K562 (cell line): Measurements from ENCODE around the gene CSNK1D. TPM values are rescaled to one million over a fixed set of nuclear protein-coding genes. Genes with fewer than 3 reads are reported as not detected.

Experiments
- BMI1 ChIP-seq: fragments of 150-350 bp; IDR thresholded peaks from 2 replicates; pipeline ENCODE4 v1.6.1; 2014; ENCODE audit warnings: low read length
- CBFB ChIP-seq: sonication (generic); formaldehyde crosslinking; IDR thresholded peaks from 2 replicates; pipeline ENCODE4 v1.4.0; 2020; ENCODE audit warnings: mild to moderate bottlenecking, missing genetic modification reagents
- CHD2 ChIP-seq: IDR thresholded peaks from 2 replicates; pipeline ENCODE4 v1.6.1; 2011; ENCODE audit warnings: low read depth, low read length
- DIDO1 ChIP-seq: fragments of 450-650 bp; IDR thresholded peaks from 2 replicates; pipeline ENCODE4 v1.6.1; 2016; ENCODE audit warnings: low read depth, missing biosample characterization, missing genetic modification characterization
- HDGF ChIP-seq: fragments of 450-650 bp; IDR thresholded peaks from 2 replicates; pipeline ENCODE4 v1.6.1; 2016
- KLF16 ChIP-seq: IDR thresholded peaks from 2 replicates; pipeline ENCODE4 v1.6.1; 2016; ENCODE audit warnings: antibody characterized with exemption
- MBD2 ChIP-seq: sonication (generic); IDR thresholded peaks from 2 replicates; pipeline ENCODE4 v1.6.1; 2016; ENCODE audit warnings: low read depth, borderline replicate concordance
- MYNN ChIP-seq, 2 experiments: sonication (generic); formaldehyde crosslinking in 1 of 2; IDR thresholded peaks; 2 replicates each; pipeline versions ENCODE4 v1.5.0 to v1.6.1; 2016 to 2020; ENCODE audit warnings: antibody characterized with exemption in 1 of 2, missing genetic modification reagents in 1 of 2
- PHTF2 ChIP-seq: fragments of 250-450 bp; sonication (Bioruptor Pico); IDR thresholded peaks from 2 replicates; pipeline ENCODE4 v1.5.0; 2021; ENCODE audit warnings: mild to moderate bottlenecking
- SAFB ChIP-seq: fragments of 200-400 bp; formaldehyde crosslinking; IDR thresholded peaks from 2 replicates; pipeline ENCODE4 v1.6.1; 2017; ENCODE audit warnings: low read depth, low read length, borderline replicate concordance
- SAP30 ChIP-seq: fragments of 200-600 bp; sonication (generic); IDR thresholded peaks from 2 replicates; pipeline ENCODE4 v1.6.1; 2012; ENCODE audit warnings: borderline replicate concordance, low read depth, mild to moderate bottlenecking, moderate library complexity, low read length, control low read depth, inconsistent platforms; ENCODE audit not compliant: insufficient read depth, poor library complexity, severe bottlenecking
- SMAD1 ChIP-seq: fragments of 150-350 bp; IDR thresholded peaks from 2 replicates; pipeline ENCODE4 v1.6.1; 2014; ENCODE audit warnings: low read length, low read depth; ENCODE audit not compliant: partially characterized antibody
- SMARCA5 ChIP-seq: fragments of 450-650 bp; IDR thresholded peaks from 2 replicates; pipeline ENCODE4 v1.6.1; 2016
- ZFP91 ChIP-seq: sonication (generic); formaldehyde crosslinking; IDR thresholded peaks from 2 replicates; pipeline ENCODE4 v1.8.0; 2022; ENCODE audit warnings: mild to moderate bottlenecking, missing genetic modification reagents
- ZNF263 ChIP-seq: sonication (generic); formaldehyde crosslinking; IDR thresholded peaks from 2 replicates; pipeline ENCODE4 v1.8.0; 2022; ENCODE audit warnings: mild to moderate bottlenecking, missing genetic modification reagents, borderline replicate concordance
- ZNF277 ChIP-seq: fragments of 250-450 bp; sonication (Bioruptor Pico); IDR thresholded peaks from 2 replicates; pipeline ENCODE4 v1.8.0; 2022; ENCODE audit warnings: inconsistent platforms, mild to moderate bottlenecking, moderate library complexity, borderline replicate concordance
- polyA plus RNA-seq, 8 experiments: library from polyadenylated mRNA; depleted of rRNA in 4 of 8; stranded (reverse) in 5 of 8; unstranded in 3 of 8; fragments of >200 nt; fragmentation: Nextera tagmentation in 2 of 8; fragmentation: Illumina TruSeq in 1 of 8; extraction: Ambion mirVana in 2 of 8; extraction: Trizol in 1 of 8; gene quantifications; 2 replicates each; pipeline versions ENCODE4 v1.2.1 to v1.2.3, GENCODE V29; 2011 to 2014; ENCODE audit warnings: inconsistent platforms in 1 of 8, missing spikeins in 1 of 8
- total RNA-seq, 7 experiments: library from RNA; depleted of rRNA in 6 of 7; stranded (reverse); fragments of >200 nt in 6 of 7; fragmentation: Illumina TruSeq in 2 of 7; extraction: Trizol in 2 of 7; gene quantifications; 2 replicates each; pipeline versions ENCODE4 v1.2.1 to v1.2.3, GENCODE V29; 2011 to 2021; ENCODE audit warnings: low replicate concordance in 1 of 7
- TF ChIP-seq, protein P1 (sequence below), 2 experiments: IDR thresholded peaks in 1 of 2; conservative IDR thresholded peaks in 1 of 2; 2 replicates each; pipeline ENCODE4 v1.6.1; 2016; ENCODE audit warnings: low read depth in 2 of 2, mild to moderate bottlenecking in 1 of 2, missing compliant biosample characterization in 1 of 2, missing genetic modification characterization in 1 of 2, moderate library complexity in 1 of 2

Gene CSNK1D
- total and polyA plus RNA-seq, 9 of the 15 experiments (the other 6 are each of a cell fraction or from before 2014, with no cell fraction given), result 6.5 to 133 (median 41.3) TPM

DNA sequence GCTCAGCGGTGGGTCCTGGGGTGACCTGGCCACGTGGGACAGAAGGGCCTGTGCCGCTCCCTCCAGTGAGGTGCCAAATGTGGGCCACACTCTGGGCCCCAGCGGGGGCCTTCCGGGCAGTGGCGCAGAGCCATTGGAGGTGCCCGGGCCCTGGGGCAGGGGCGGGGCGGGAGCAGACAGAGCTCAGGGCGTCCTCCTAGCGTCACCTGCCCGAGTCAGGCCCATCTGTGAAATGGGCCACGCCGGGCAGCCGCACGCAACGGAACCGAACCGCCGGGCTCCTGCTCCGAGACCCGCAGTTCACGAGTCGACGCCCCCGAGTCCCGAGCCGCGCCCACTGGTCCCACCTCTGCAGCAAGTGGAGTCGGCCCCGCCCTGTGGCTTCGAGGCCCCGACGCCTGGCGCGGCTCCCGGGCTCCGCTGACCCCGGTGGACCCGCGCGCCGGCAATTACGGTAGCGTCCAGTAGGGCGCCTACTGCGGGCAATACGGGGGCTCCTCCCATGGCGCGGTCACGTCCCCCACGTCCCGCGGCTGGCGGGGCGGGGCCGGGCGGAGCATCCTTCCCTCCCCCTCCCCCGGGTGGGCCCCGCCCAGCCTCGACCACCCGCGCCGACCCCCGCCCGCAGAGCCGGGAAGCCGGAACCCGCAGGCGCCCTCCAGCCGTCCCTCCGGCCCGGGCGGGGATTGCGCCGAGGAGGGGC, 42.7 kb downstream of the CSNK1D start (continued):
- TF ChIP-seq CHD2, result no peak
- no peak for TF ChIP-seq MYNN (IDR thresholded peaks at IDR 0.05)
- no peak for TF ChIP-seq MYNN (CRISPR knock-in tag; IDR thresholded peaks at IDR 0.05)
- TF ChIP-seq SAFB, result peak; percentile 51; the same call in 1 of the 2 replicates
- no peak for TF ChIP-seq KLF16
- peak; percentile 14; the same call in 1 of the 2 replicates for TF ChIP-seq MBD2
- TF ChIP-seq SMARCA5, result no peak
- no peak for TF ChIP-seq DIDO1 (tag)
- TF ChIP-seq BMI1, result no peak
- TF ChIP-seq, protein P1, sequence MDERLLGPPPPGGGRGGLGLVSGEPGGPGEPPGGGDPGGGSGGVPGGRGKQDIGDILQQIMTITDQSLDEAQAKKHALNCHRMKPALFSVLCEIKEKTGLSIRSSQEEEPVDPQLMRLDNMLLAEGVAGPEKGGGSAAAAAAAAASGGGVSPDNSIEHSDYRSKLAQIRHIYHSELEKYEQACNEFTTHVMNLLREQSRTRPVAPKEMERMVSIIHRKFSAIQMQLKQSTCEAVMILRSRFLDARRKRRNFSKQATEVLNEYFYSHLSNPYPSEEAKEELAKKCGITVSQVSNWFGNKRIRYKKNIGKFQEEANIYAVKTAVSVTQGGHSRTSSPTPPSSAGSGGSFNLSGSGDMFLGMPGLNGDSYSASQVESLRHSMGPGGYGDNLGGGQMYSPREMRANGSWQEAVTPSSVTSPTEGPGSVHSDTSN (CRISPR knock-in tag; IDR thresholded peaks at IDR 0.05; ENCODE audit: low read depth), result no peak
- TF ChIP-seq, protein P1 (tag; conservative IDR thresholded peaks at IDR 0.05; ENCODE audit: low read depth), result no peak
- no peak for TF ChIP-seq SMAD1
- no peak for TF ChIP-seq ZNF277 (CRISPR knock-in tag)
- no peak for TF ChIP-seq ZFP91 (CRISPR knock-in tag)
- peak; percentile 46; the same call in 1 of the 2 replicates for TF ChIP-seq ZNF263 (CRISPR knock-in tag)
- no peak for TF ChIP-seq HDGF
- TF ChIP-seq PHTF2, result no peak
- no peak for TF ChIP-seq CBFB (CRISPR knock-in tag)
- TF ChIP-seq SAP30, result no peak
